H9 (cell line): ENCODE measurements around the gene EBP. TPM values are rescaled to one million over a fixed set of nuclear protein-coding genes. Genes with fewer than 3 reads are reported as not detected.

Experiments used
- DNase-seq: peaks from one replicate; pipeline ENCODE4 v3.0.0-alpha.2; 2017
- H2AFZ ChIP-seq: one replicate; pipeline ENCODE4 v1.6.1; 2013; ENCODE audit warnings: mild to moderate bottlenecking, low read length, control low read depth, moderate library complexity
- H2AK5ac ChIP-seq: 2 replicates; pipeline ENCODE4 v1.6.1; 2013; ENCODE audit warnings: low read length, control low read depth, mixed read lengths; ENCODE audit not compliant: insufficient read length
- H2BK120ac ChIP-seq: one replicate; pipeline ENCODE4 v1.6.1; 2013; ENCODE audit warnings: low read depth, mild to moderate bottlenecking, low read length, control low read depth, inconsistent platforms; ENCODE audit not compliant: poor library complexity, severe bottlenecking
- H2BK12ac ChIP-seq: 2 replicates; pipeline ENCODE4 v1.6.1; 2013; ENCODE audit warnings: low read length, control low read depth, mixed read lengths, low read depth; ENCODE audit not compliant: insufficient read length
- H2BK15ac ChIP-seq: 2 replicates; pipeline ENCODE4 v1.6.1; 2013; ENCODE audit warnings: low read depth, low read length, control low read depth
- H2BK20ac ChIP-seq: one replicate; pipeline ENCODE4 v1.6.1; 2013; ENCODE audit warnings: low read depth, mild to moderate bottlenecking, low read length, control low read depth, inconsistent platforms; ENCODE audit not compliant: poor library complexity, severe bottlenecking
- H2BK5ac ChIP-seq: 2 replicates; pipeline ENCODE4 v1.6.1; 2013; ENCODE audit warnings: low read length, control low read depth, mixed read lengths; ENCODE audit not compliant: insufficient read length
- H3K14ac ChIP-seq: 2 replicates; pipeline ENCODE4 v1.6.1; 2013; ENCODE audit warnings: low read length, control low read depth; ENCODE audit not compliant: insufficient read depth
- H3K18ac ChIP-seq: 2 replicates; pipeline ENCODE4 v1.6.1; 2013; ENCODE audit warnings: low read depth, mild to moderate bottlenecking, mixed read lengths, low read length, control low read depth; ENCODE audit not compliant: insufficient read length
- H3K23ac ChIP-seq: 2 replicates; pipeline ENCODE4 v1.6.1; 2013; ENCODE audit warnings: low read length, control low read depth, mixed read lengths, low read depth; ENCODE audit not compliant: insufficient read length
- H3K23me2 ChIP-seq: 2 replicates; pipeline ENCODE4 v1.6.1; 2013; ENCODE audit warnings: low read depth, mild to moderate bottlenecking, mixed read lengths, low read length, control low read depth; ENCODE audit not compliant: insufficient read length, poor library complexity, severe bottlenecking
- H3K27ac ChIP-seq: 2 replicates; pipeline ENCODE4 v1.5.1; 2013; ENCODE audit warnings: low read length, control low read depth, mixed read lengths, low read depth; ENCODE audit not compliant: insufficient read length
- H3K27me3 ChIP-seq: 2 replicates; pipeline ENCODE4 v1.6.1; 2013; ENCODE audit warnings: low read length, control low read depth, inconsistent platforms; ENCODE audit not compliant: insufficient read depth
- H3K4ac ChIP-seq: 2 replicates; pipeline ENCODE4 v1.6.1; 2013; ENCODE audit warnings: low read depth, mild to moderate bottlenecking, control low read depth, inconsistent platforms, low read length, moderate library complexity
- H3K4me1 ChIP-seq: 2 replicates; pipeline ENCODE4 v1.6.1; 2013; ENCODE audit warnings: low read length, control low read depth, inconsistent platforms; ENCODE audit not compliant: insufficient read depth
- H3K4me2 ChIP-seq: 2 replicates; pipeline ENCODE4 v1.6.1; 2013; ENCODE audit warnings: low read length, control low read depth, mixed read lengths; ENCODE audit not compliant: insufficient read length, insufficient read depth
- H3K56ac ChIP-seq: 2 replicates; pipeline ENCODE4 v1.6.1; 2013; ENCODE audit warnings: low read depth, mild to moderate bottlenecking, mixed read lengths, low read length, control low read depth; ENCODE audit not compliant: insufficient read length
- H3K79me1 ChIP-seq: 2 replicates; pipeline ENCODE4 v1.6.1; 2013; ENCODE audit warnings: low read depth, mild to moderate bottlenecking, moderate library complexity, low read length, control low read depth, inconsistent platforms; ENCODE audit not compliant: insufficient read depth, poor library complexity, severe bottlenecking
- H3K79me2 ChIP-seq: 2 replicates; pipeline ENCODE4 v1.6.1; 2013; ENCODE audit warnings: low read length, control low read depth, inconsistent platforms; ENCODE audit not compliant: insufficient read depth
- H3K9ac ChIP-seq: 2 replicates; pipeline ENCODE4 v1.6.1; 2013; ENCODE audit warnings: low read length, control low read depth, mixed read lengths; ENCODE audit not compliant: insufficient read length; ENCODE audit errors: extremely low read depth
- H3K9me3 ChIP-seq: one replicate; pipeline ENCODE4 v1.6.1; 2013; ENCODE audit warnings: low read depth, low read length, inconsistent platforms; ENCODE audit not compliant: control insufficient read depth
- H3T11ph ChIP-seq: one replicate; pipeline ENCODE4 v1.6.1; 2013; ENCODE audit warnings: mild to moderate bottlenecking, low read length, control low read depth, inconsistent platforms
- H4K20me1 ChIP-seq: one replicate; pipeline ENCODE4 v1.6.1; 2013; ENCODE audit not compliant: control insufficient read depth, insufficient read length, insufficient read depth
- H4K5ac ChIP-seq: 2 replicates; pipeline ENCODE4 v1.6.1; 2013; ENCODE audit warnings: low read depth, mild to moderate bottlenecking, mixed read lengths, low read length, control low read depth; ENCODE audit not compliant: insufficient read length
- H4K8ac ChIP-seq: replicated peaks from 2 replicates; pipeline ENCODE4 v1.6.1; 2013; ENCODE audit warnings: low read length, control low read depth, mixed read lengths, low read depth; ENCODE audit not compliant: insufficient read length
- H4K91ac ChIP-seq: 2 replicates; pipeline ENCODE4 v1.6.1; 2013; ENCODE audit warnings: low read depth, mild to moderate bottlenecking, moderate library complexity, mixed read lengths, low read length, control low read depth; ENCODE audit not compliant: insufficient read length
- H3K27ac Mint-ChIP-seq, 3 experiments: 2 replicates in 2 of 3; 3 replicates in 1 of 3; pipeline ENCODE4 v1.8.0; 2020 to 2021; ENCODE audit warnings: mixed read lengths in 3 of 3, mild to moderate bottlenecking in 1 of 3, moderate library complexity in 1 of 3
- H3K27me3 Mint-ChIP-seq: 2 replicates; pipeline ENCODE4 v1.8.0; 2021; ENCODE audit warnings: low read depth, mild to moderate bottlenecking, moderate library complexity, mixed read lengths
- H3K36me3 Mint-ChIP-seq, 3 experiments: 2 replicates in 2 of 3; 3 replicates in 1 of 3; pipeline ENCODE4 v1.8.0; 2020 to 2021; ENCODE audit warnings: low read depth in 3 of 3, mixed read lengths in 3 of 3; ENCODE audit not compliant: insufficient read depth in 1 of 3
- H3K4me1 Mint-ChIP-seq, 2 experiments: 2 replicates each; pipeline ENCODE4 v1.8.0; 2020; ENCODE audit warnings: mixed read lengths in 2 of 2
- H3K4me3 Mint-ChIP-seq, 2 experiments: 2 replicates in 1 of 2; 3 replicates in 1 of 2; pipeline ENCODE4 v1.8.0; 2020 to 2021; ENCODE audit warnings: mild to moderate bottlenecking in 2 of 2, mixed read lengths in 2 of 2, moderate library complexity in 1 of 2
- H3K9me3 Mint-ChIP-seq, 2 experiments: 2 replicates in 1 of 2; 3 replicates in 1 of 2; pipeline ENCODE4 v1.8.0; 2020; ENCODE audit warnings: mild to moderate bottlenecking in 2 of 2, mixed read lengths in 2 of 2, moderate library complexity in 1 of 2
- CTCF ChIP-seq: fragments of 200-600 bp; sonication (generic); conservative IDR thresholded peaks from 3 replicates; pipeline ENCODE4 v1.8.0; 2021; ENCODE audit warnings: antibody characterized with exemption, mild to moderate bottlenecking
- WGBS: extraction: QIAGEN DNeasy Blood & Tissue Kit; methylation state at CpG from one replicate; pipeline ENCODE4 v1.1.7; 2013; ENCODE audit warnings: missing lambda C conversion rate, low lambda C conversion rate, mixed read lengths; ENCODE audit not compliant: insufficient read length; ENCODE audit errors: extremely low coverage; 5-methylcytosine and 5-hydroxymethylcytosine counted together
- total RNA-seq: library from RNA; stranded (reverse); gene quantifications from 2 replicates; pipeline ENCODE4 v1.2.1, GENCODE V29; 2021

EBP gene
- total RNA-seq, 1 experiment from 2014 or later: 117 TPM

GRCh38 chrX:48489892-48490291, 31.7 kb upstream of the EBP start:
- WGBS: no CpG with 5 or more reads among the region's 2 CpGs
- no peak overlapping the region for H4K91ac ChIP-seq
- DNase-seq: no peak

More at GRCh38 chrX:48489892-48490291, 31.7 kb upstream of the EBP start:
- H3K23me2 ChIP-seq: no peaks in the 10 kb centered on the region
- no peak overlapping the region for H3K27ac ChIP-seq
- TF ChIP-seq CTCF: no peak
- no peaks in the 10 kb centered on the region for H3K79me1 ChIP-seq
- no peak overlapping the region for H3K23ac ChIP-seq
- H3K79me2 ChIP-seq: no peaks in the 10 kb centered on the region
- no peak overlapping the region for H3K4me2 ChIP-seq
- no peak overlapping the region for H3K4me3 Mint-ChIP-seq
- no peak overlapping the region for H2AK5ac ChIP-seq
- no peak overlapping the region for H2BK5ac ChIP-seq
- no peak overlapping the region for H3K18ac ChIP-seq
- no peak overlapping the region for H4K8ac ChIP-seq
- H4K5ac ChIP-seq: no peak overlapping the region
- no peak overlapping the region for H2BK120ac ChIP-seq
- no peak overlapping the region for H2BK20ac ChIP-seq
- no peak overlapping the region for H3T11ph ChIP-seq
- no peak overlapping the region for H3K27ac Mint-ChIP-seq
- no peaks in the 10 kb centered on the region for H3K27me3 ChIP-seq
- H2AFZ ChIP-seq: no peak overlapping the region
- H3K36me3 Mint-ChIP-seq: peaks cover 5 to 18% (median 10%) of the 10 kb centered on the region in 3 experiments
- peaks cover 3% of the 10 kb centered on the region; the same call in 1 of the 2 replicates for H3K27me3 Mint-ChIP-seq
- no peak overlapping the region for H2BK12ac ChIP-seq
- no peak overlapping the region for H3K4ac ChIP-seq
- H3K4me1 Mint-ChIP-seq: 0 out of 4 replicates have a peak, but pooled peaks cover 0 to 2% of the 10 kb centered on the region in 2 experiments
- H2BK15ac ChIP-seq: no peak overlapping the region
- no peaks in the 10 kb centered on the region for H4K20me1 ChIP-seq
- no peak overlapping the region for H3K14ac ChIP-seq
- H3K9ac ChIP-seq: no peak overlapping the region
- peaks cover 42% of the 10 kb centered on the region for H3K9me3 ChIP-seq
- H3K9me3 Mint-ChIP-seq: peaks cover 59 to 65% of the 10 kb centered on the region in 2 experiments
- no peaks in the 10 kb centered on the region for H3K4me1 ChIP-seq
- no peak overlapping the region for H3K56ac ChIP-seq
